Skeletal muscle cell (primary cell): ENCODE data around the gene KRTAP7-1.

Source experiments
- DNase-seq: peaks from one replicate; pipeline ENCODE4 v3.0.0-alpha.2; 2010; ENCODE audit warnings: low read depth
- H3K4me3 ChIP-seq: 2 replicates; pipeline ENCODE4 v1.5.1; 2011; ENCODE audit warnings: low read depth, mild to moderate bottlenecking, control low read depth, low read length, moderate library complexity

The KRTAP7-1 gene, protein sequence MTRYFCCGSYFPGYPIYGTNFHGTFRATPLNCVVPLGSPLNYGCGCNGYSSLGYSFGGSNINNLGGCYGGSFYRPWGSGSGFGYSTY

DNA sequence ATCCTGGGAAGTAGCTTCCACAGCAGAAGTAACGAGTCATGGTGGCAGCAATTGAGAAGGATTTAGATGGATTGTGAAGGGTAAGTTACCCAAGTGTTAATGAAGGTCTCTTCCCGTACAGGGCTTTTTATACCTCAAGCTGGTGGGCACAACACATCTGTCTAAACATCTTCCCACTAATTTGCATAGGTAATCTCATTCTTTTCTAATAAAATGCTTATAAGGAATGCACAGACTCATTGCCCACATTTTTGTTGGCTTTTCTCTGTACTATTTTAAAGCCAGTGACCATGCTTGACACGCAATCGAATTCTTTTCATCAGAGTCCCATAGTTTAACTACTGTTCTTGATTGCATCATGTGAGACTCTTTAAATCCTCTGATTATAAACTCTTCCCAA lies at the start of gene KRTAP7-1:
KRTAP7-1 (minus strand) TSS at position 101 of the 400 bp plus-strand sequence; CDS start at position 40, 61 bp downstream.
- no peak for DNase-seq
- no peak within 1 kb of the TSS for H3K4me3 ChIP-seq

DNA sequence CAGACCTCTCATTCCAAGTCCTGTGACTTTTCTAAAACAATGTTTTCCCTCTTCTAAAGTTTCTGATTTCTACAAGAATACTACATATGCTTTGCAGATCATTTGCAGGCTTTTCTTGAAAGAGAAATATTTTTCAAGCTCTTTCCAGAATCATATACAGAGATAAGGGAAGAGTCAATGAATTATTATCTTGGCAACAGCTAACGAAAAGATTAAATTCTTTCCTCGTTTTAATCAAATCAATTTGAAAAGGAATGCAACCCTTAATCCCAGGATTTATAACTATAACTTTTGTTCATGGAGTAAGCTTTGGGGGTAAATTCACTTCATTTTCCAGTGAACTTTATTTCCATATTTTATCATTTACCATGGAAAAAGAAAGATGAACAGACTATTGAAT lies 45.0 kb upstream of the KRTAP7-1 start:
- H3K4me3 ChIP-seq: no peak overlapping the region
- DNase-seq: no peak

DNA sequence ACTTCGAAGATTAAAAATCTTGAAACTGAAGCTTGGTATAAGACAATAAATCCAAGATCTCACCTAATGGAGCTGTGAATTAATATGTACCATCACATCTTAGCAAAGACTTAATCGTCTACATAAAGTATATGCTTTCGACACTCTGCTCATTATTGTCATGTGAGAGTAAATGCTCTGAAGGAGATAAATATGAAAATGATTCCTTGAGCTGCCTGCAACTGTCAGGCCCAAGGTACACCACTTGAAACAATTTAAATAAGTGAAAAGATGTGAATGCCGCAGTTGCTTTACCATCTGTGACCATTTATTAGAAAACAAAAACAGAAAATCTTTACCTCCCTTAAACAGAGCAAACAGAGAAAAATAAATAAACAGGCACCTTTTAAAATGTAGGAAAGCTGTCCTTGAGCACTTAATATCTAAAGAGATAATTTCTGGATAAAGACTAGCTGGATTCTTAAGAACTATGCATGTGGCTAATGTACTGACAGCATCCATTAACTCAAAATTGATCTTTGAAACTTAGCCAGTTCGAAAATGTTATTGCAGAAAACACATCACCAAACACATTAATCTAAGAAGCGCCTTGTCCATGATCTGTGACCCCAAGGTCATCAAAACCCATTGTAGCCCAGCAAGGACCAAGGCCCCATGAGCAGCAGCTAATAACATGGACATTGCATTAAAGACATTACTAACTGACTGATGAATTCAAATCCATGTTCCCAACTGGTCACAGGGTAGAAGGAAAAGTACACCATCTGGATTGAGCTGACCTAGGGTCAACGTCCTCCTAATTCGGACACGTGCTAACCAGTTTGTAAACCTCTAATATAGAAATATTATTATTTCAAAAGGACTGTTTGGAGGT lies 18.3 kb upstream of the KRTAP7-1 start:
- no peak for DNase-seq
- no peak overlapping the region for H3K4me3 ChIP-seq

DNA sequence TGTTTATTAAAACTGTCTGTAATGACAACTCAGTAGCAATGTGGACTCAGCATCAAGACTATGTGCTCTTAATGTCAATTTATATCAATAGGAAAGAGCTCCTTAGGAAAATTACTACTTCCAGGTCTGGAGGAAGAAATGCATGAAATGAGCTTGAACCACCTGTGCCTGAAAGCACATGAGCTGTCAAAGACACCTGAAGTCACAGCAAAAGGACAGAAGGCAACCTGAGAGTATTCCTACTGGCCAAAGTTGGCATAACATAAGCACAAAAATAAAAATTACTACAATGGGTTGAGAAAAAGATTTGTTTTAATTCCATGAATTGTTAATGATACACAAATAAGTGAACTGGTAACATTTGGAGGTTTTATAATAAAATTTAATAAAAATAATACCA lies 13.4 kb upstream of the KRTAP7-1 start:
- no peak overlapping the region for H3K4me3 ChIP-seq

DNA sequence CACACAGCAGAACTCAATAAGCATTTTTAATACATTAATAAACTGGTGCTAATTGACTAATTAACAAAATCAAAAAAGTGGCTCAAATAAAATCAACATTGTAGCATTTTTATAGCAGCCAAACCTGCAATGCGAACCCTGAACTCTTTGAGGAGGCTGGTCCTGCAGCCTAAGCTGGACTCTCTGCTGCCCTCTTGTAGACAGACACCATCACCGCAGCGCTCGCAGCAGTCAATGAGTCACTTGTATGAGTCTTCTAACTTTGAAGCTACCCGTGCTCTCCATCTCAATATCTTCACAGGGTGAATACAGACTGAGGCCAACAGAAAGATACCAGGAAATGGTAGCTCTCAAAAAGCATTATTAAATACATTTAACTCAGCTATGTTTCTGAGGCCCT lies 9.7 kb upstream of the KRTAP7-1 start:
- no peak for DNase-seq

More for the DNA sequence above, 13.4 kb upstream of the KRTAP7-1 start:
- DNase-seq: no peak

DNA sequence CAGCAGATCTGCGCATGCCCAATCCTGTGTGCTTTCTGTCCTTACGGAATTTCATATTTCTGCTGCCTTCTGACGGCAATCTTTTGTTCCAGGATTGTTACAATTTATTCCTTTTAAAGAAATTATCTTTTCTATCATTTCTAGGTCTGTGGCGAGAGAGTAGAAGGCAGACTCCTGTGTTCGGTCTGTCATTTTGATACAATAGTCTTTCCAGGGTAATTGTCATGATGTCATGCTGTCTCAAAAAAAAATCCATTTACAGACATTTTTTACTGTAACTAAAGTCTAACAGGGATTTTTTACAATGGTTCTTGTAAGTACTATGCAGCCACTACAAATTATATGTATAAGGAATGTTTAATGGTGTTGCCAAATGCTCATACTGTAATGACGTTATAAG lies 9.0 kb upstream of the KRTAP7-1 start:
- no peak overlapping the region for H3K4me3 ChIP-seq
- DNase-seq: no peak

More for the DNA sequence above, 9.7 kb upstream of the KRTAP7-1 start:
- no peak overlapping the region for H3K4me3 ChIP-seq

DNA sequence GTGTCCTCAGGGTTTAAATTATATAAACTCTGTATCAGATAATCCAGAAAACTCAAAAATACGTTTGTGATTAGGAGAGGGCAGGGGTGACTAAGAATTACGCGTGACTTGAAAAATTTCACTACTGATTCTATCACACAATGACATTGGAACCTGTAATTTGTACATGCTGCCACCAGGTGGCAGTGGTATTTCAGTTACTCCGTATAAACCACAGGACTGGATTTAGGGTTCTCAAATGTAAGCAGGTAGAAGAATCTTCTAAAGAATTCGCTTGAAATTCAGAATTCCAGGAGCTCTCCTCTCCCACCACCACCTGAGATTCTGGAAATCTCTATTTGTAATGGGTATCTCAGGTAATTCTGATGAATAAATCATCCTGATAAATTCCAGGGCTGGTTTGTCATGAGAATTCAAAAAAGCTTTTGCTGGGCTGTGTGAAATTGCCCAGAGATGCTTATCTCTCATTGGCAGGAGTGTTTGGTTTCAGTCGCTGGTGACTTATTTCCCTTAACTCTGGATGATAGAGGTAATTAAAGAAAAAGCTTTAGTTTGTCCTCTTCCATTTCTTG lies 1.7 kb upstream of the KRTAP7-1 start:
- no peak overlapping the region for H3K4me3 ChIP-seq
- no peak for DNase-seq

DNA sequence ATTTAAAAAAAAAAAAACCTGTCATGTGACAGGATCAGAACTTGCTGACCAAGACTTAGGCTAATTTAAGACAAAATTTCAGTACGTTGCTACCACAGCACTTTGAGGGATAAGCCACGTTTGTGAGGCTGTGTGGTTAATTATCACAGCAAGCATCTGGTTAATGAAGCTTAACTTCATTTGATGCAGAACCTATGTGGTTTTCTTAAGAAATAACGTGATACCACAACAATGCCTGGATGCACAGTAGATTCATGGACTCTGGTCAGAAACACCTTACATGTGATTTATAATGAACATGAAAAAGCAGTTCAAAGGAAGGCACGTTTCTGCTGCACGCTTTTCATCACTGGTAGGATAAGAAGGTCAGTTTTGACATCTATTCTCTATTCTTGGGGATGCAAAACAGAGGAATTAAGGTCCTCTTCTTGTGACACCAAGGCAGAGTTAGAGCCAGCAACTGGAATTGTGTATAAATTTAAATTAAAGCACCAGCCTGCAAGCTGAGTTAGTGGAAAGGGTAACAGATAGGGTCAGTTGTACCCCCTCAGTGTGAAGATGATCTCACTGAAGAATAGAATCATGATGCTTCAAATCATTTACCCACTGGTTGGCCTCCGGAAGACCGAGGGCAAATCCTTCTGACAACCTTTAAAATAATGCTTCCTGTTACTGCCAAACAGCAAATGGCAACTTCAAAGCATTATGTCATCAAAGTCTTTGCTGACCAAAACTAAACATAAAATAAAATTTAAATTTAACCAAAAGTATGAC lies 10.5 kb downstream of the KRTAP7-1 start:
- DNase-seq: no peak
- H3K4me3 ChIP-seq: no peak overlapping the region

DNA sequence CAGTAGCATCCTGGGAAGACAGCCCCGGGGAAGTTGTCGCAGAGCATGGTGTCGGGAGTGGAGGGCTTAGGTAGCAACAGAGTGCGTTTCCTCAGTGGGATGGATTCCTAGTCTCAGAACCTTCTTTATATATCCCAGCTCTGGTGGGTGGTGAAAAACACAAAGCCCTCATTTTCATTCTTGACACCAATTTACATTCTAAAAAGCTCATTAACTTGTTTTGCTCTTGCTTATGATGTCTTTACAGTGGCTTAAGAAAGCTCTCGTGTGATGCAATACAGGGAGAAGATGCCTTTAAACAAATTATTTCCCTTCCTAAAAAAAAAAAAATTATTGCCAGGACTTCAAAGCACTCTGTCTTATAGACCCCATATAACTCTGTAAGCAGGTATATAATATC lies 16.4 kb downstream of the KRTAP7-1 start, which contains the start of gene KRTAP8-1:
KRTAP8-1 (minus strand) TSS at position 101 of the 400 bp plus-strand sequence; CDS start at position 47, 54 bp downstream.
- H3K4me3 ChIP-seq: no peak within 1 kb of the TSS
- no peak for DNase-seq

DNA sequence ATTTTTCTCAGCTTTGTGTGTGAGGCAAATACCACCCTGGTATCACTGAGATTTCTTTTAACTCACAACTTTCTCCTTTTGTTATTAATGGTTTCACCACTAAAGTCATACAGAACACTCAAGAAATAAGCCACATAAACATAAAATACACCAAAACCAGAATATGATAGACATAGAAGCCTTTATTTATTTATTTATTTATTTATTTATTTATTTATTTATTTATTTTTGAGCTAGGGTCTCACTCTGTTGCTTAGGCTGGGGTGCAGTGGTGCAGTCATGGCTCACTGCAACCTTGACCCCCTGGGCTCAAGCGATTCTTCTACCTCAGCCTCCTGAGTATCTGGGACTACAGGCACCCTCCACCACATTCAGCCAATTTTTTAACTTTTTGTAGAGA lies 29.0 kb downstream of the KRTAP7-1 start:
- no peak overlapping the region for H3K4me3 ChIP-seq
- no peak for DNase-seq

DNA sequence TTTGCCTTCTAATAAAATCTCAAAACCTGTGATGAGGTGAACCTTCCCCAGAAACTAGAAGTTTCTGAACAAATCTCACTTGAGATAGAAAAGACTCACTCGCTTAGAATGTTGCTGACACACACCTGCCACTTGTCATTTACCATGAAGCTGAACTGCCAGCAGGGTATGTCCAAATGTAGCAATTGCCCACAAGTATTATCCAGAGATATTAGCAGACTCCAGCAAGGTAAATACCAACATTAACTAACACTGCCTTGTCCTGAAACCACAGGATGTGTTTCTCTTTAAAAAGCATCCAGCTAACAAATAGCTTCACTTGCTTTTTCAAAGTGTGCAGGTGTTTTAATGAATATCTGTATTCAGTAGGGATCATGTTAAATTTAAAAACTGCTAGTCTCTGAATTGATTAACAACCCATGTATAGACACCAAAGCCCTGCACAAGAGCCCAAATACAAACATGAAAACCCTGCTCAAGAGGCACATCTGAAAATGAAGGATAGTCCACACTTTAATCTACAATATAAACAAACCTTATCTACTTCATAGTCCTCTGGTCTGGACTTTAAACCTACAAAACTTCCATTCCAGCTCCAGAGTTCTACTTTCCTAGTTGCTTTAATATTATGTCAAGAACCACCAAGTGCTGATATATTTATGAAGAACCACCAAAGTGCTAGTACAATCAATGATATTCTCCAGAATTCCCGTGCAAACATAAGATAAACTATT lies 35.8 kb downstream of the KRTAP7-1 start:
- no peak overlapping the region for H3K4me3 ChIP-seq
- no peak for DNase-seq

DNA sequence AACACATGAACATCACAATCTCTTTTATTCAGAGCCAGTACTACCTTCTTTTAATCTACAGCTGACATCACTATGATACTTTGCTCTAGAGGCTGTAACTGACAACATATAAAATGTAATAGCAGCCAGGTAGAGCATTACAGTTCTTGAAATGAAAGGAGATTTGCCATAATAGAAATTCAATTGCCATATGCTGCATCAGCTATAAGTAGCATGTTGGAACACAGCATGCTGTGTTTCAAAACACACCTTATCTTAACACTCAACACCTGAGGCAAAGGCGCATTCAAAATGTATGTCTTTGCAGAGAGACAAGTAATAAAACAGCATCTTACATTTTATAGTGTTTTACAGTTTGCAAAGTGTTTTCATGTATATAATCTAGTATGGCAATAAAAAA lies 50.3 kb downstream of the KRTAP7-1 start:
- no peak overlapping the region for H3K4me3 ChIP-seq
- no peak for DNase-seq
